GM19372 (cell line): ENCODE measurements around the gene TMEM106A.
"Not testable (repeated sequence)": the region's sequence is repeated elsewhere in the genome, so short reads cannot be mapped to it uniquely, and the experiment has no call there.

Experiments used
- ATAC-seq: cut with Tn5 transposase; IDR thresholded peaks from one replicate; pipeline ENCODE4 v1.9.1; 2021; ENCODE audit warnings: mild to moderate bottlenecking, low read depth, moderate library complexity; ENCODE audit not compliant: unreplicated experiment

TMEM106A gene

DNA sequence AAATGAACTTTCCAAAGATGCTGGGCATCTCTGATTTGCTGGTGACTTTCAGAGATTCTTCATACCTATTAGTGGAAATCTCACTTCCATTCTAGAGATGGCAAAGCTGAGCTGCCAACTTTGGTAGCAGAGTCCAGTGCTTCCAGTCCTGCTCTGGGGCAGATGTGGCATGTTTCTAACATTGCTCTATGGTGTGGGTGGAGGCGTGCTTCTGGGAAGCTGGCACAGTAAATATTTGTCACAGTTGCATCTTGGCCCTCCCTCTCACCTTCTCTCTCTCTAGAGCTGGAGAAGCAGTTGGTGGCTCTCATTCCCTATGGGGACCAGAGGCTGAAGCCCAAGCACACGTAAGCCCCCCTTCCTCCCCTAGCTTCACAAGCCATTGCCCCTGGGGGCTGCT, 1.9 kb downstream of the TMEM106A start:
- ATAC-seq = no peak

DNA sequence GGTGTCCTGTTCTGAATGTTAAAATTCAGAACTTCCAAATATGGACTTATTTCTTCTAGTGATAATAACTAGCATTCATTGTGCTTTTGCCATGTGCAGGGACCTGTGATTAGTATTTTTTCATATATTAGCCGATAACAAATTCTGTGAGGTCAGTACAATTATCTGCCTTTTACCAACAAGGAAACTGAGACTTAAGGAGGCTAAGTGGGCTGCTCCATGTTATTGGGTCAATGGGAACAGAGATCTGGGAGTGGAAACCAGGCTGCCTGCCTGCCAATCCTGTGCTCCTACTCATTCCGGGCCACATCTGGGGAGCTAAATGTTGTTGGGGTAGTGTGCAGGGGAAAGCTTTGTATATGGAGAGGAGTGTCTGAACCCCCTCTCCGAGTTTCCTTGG, 3.7 kb downstream of the TMEM106A start:
- ATAC-seq = no peak

GRCh38 chr17:43216369-43216761, 4.7 kb downstream of the TMEM106A start:
- no peak for ATAC-seq

DNA sequence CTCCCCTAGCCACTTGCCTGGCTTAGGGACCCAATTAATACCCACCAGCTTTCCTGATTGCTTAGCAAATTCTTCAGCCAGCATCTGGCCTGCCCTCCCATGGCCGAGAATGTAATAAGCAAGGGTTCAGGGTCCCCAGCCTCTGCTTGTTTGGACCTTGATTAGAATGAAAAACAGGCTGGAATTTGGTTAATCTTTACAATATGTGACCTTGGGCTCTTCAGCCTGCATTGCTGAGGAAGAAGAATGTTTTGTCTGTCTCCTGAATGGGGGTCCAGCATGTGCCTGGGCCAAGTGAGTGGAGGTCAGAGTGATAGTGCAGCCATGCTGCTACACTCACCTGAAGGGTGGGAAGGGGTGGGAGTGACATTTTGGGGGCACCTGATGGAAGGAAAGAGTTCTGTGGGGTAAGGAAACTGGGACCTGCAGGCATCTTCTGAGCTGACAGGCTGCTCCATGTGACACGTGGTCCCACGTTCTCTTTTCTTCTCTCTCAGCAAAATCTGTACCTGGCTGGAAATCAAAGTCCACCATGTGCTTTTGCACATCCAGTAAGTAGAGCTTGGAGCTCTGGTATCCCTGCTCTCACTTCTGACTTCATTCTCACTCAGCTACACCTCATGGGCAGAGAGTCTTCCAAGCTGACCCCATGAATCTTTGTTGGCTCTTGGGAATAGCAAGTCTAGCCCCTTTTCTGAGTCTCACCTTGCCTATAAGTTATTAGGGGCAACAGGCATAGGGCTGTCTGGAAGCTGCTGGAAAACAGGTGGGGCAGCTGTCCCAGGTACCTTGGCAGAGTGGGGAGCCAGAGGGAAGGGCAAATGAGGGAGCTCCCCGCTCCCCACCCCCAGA, 5.3 kb downstream of the TMEM106A start:
- no peak for ATAC-seq

DNA sequence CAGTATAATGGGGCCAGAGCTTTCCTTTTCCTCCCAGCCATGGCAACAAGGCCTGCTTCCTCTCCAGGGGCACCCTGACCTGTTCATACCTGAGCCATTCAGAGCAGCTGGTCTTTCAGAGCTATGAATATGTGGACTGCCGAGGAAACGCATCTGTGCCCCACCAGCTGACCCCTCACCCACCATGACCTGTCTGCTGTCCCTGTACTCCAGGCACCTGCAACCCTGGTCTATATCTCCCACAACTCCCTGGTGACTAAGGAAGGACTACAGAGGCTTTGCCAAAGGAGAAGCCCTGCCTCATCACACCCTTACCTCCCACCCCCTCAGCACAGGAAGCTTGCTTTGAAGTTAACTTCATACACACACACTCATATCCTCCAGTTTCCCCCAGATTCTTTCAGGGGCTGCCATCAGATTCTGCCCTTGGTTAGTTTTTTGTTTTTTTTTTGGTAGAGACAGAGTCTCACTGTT, 6.0 kb downstream of the TMEM106A start:
- no peak for ATAC-seq

- ATAC-seq = no peak
Measured at GRCh38 chr17:43219001-43219400, 7.3 kb downstream of the TMEM106A start.

- no peak for ATAC-seq
Measured at GRCh38 chr17:43219746-43220380, 8.2 kb downstream of the TMEM106A start.

DNA sequence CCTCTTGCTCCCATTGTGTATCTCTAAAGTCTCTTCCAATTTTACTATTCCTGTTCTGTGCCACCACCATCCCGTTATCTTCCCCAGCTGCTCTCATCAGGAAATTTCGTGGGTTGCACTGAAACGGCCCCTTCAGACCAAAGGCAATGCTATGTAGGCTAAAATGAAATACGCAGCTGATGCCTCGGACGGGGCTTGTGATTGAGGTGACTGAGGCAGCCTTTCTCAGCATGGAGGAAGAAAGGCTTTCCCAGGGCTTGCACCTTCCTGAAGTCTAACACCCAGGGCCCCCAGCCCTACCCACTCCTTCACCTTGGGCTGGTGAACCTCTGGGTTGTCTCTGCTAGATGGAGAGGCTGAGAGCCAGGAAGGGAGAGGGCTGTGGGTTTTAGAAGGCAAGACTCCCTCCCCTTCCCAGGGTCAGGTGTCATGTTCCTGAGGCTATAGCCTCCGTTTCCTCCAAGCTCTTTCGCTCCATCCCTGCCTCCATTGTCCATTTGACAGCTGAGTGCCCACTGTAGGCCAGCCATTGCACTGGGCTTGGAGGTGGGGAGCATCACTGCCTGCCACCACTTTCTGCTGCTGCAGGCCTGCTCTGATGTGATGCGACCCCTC, 8.9 kb downstream of the TMEM106A start:
- no peak for ATAC-seq

DNA sequence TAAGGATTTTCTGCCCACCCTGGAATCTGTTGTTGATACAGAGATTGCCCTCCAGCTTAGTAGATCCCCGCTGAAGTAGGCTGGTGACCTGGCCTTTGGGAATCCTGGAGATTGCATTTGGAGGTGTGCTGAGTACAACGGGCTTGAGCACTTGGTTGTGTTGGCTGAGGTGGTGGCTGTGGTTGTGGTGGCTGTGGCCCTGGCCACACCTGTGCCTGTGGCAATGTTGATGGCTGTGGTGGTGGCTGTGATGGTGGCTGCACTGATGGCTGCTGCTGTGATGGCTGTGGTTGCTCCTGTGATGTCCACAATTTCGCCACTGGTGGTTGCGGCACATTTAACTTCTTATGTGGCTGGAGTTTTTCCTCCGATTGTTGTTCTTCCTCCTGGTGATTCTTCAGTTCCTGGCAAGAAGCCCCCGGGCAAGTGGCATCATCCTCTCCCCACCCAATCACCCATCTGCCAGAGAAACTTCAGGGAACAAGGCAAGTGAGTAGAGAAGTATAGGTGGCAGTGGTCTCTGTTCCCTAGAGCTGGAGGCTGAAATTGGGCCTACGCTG, 12.6 kb downstream of the TMEM106A start:
- no peak for ATAC-seq

DNA sequence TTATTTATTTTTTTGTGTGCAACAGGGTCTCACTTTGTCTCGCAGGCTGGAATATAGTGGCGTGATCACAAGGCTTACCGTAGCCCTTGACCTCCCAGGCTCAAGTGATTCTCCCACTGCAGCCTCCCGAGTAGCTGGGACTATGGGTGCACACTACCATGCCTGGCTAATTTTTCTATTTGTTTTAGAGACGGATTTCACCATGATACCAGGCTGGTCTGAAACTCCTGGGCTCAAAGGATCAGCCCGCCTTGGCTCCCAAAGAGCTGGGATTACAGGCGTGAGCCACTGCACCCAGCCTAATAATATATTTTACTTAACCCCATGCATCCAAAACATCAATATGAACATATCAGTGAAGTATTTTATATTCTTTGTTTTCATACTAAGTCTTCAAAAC, 14.7 kb downstream of the TMEM106A start:
- ATAC-seq = no peak

DNA sequence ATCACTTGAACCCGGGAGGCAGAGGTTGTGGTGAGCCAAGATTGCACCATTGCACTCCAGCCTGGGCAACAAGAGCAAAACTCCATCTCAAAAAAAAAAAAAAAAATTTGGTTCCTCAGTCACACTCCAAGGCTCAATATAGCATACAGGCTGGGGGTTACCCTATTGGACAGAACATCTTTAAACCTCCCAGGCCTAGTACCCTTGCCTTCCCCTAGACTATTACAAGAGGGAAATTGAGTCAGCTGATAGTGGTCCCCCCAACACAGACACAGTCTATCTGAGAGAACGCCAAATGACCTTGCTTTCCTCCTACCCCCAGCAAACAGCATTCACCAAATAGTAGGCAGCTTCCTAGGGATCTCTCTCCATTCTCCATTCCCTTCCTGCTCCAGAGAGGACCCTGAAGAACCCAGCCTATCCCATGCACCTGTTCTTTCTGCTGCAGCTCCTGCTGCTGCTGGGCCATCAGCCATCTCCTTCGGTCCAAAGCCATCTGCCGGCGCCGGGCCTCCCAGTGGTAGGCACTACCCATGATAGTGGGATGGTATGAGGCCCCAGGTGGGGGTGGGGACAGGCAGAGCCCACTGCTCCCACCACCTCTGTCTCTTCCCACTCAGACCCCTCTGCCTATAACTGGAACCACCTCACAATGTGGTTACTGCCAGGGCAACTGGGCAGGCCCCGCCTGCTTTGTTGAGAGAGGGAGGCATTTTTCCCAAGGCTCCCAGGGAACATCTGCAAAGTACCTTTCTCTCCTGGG, 16.5 kb downstream of the TMEM106A start, which contains the start of gene CCDC200:
Gene CCDC200 (minus strand): TSS at position 604 of the 763 bp plus-strand sequence. CDS start 69 bp downstream, at position 535.
- not testable (repeated sequence) for ATAC-seq

DNA sequence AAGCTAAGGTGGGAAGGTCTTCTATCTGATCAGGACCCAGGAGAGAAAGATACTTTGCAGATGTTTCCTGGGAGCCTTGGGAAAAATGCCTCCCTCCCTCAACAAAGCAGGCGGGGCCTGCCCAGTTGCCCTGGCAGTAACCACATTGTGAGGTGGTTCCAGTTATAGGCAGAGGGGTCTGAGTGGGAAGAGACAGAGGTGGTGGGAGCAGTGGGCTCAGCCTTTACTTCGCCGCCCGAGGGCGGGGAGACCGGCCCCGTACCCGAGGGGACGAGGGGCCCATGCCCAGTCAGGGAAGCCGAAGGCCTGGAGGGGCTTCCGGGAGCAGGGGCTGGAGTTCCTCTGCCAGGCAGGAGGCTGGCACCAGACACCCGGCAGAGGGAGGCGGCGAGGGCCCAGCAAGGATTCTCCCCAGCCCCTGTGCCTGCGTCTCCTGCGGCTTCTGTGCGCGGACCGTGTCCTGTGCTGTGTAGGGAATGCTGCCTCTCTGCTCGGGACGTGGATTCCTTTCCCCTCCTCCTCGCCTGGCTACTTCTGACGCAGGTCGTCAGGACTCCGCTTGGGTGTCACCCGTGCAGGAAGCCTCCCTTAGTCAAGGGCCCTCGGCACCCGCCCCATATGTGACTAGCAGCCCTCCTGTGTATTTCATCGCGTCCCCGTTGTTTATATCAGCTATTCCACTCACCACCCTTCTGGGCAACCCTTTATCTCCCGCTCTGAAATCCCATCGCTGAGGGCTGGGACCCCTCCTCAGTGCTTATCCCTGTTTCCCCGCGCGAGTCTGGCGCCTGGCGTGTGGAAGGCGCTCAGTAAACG, 19.7 kb downstream of the TMEM106A start:
- ATAC-seq = not testable (repeated sequence)

DNA sequence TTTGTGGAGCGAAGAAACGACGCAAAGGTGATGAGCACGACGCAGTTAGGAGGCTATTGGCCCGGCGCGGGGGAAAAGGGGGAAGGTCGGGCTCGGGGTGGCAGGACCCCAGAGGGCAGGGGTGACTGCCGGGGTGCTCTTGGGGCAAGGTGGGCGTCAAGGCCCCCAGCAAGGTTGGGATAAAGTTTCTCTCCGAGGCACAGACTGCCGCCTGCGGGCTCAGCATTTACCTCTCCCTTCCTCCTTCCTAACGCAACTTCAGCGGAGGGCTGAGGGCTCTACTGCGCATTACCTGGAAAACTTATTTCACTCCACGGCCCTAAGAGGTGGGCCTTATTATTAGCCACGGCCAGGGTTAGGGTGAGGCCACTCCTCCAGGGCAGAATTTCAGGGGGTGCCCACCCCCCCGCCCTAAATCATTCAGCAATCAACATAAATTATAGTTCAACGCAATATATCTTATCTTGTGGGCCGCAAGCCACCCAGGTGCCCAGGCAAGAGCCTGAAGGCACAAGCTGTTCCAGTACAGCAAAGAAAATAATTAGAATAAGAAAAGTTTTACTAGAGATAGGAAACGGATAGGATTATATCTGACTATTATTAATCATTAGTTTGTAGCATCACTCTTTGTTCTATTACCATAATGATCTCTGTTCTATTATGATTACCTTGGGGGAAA, 20.5 kb downstream of the TMEM106A start:
- ATAC-seq = not testable (repeated sequence)

DNA sequence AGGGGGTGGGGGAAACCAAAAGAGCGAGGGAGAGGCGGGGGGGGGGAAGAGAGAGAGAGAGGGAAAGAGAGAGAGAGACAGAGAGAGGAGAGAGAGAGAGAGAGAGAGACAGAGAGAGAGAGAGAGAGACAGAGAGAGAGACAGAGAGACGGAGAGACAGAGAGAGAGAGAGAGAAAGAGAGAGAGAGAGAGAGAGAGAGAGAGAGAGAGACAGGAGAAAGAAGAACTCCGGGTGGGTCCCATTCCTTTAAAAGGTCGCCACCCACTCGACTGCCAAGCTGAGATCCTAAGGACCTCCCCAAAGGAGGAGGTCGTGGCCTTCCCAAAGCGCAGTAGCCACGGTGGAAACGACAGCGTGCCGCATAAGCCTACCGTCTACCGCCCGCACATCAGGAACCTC, 21.6 kb downstream of the TMEM106A start:
- not testable (repeated sequence) for ATAC-seq

GRCh38 chr17:43233877-43234276, 22.2 kb downstream of the TMEM106A start, which contains the start of gene RNU2-1:
Gene RNU2-1 (minus strand): TSS chr17:43233977.
- ATAC-seq = not testable (repeated sequence)

GRCh38 chr17:43239597-43239996, 27.9 kb downstream of the TMEM106A start:
- not testable (repeated sequence) for ATAC-seq

DNA sequence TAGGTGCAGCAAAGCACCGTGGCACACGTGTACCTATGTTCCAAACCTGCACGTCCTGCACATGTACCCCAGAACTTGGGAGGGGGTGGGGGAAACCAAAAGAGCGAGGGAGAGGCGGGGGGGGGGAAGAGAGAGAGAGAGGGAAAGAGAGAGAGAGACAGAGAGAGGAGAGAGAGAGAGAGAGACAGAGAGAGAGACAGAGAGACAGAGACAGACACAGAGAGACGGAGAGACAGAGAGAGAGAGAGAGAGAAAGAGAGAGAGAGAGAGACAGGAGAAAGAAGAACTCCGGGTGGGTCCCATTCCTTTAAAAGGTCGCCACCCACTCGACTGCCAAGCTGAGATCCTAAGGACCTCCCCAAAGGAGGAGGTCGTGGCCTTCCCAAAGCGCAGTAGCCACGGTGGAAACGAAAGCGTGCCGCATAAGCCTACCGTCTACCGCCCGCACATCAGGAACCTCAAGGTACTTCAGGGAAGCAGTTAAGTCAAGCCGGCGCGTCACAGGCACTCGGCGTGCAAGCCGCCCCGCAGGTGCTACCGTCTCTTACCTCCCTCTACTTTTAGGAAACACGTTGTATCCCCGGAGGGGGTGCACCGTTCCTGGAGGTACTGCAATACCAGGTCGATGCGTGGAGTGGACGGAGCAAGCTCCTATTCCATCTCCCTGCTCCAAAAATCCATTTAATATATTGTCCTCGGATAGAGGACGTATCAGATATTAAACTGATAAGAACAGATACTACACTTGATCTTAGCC, 29.1 kb downstream of the TMEM106A start:
- ATAC-seq = not testable (repeated sequence)

- ATAC-seq = not testable (repeated sequence)
Measured at GRCh38 chr17:43246456-43246855, 34.8 kb downstream of the TMEM106A start.
